IPS-18a (cell line): Measurements from ENCODE around the gene BRSK2.
"Not testable (repeated sequence)": the region's sequence is repeated elsewhere in the genome, so short reads cannot be mapped to it uniquely, and the experiment has no call there.

Experiments used
- H3K27ac ChIP-seq: one replicate; pipeline ENCODE4 v1.5.1; 2013; ENCODE audit warnings: low read length
- H3K27me3 ChIP-seq: one replicate; pipeline ENCODE4 v1.6.1; 2013; ENCODE audit warnings: mild to moderate bottlenecking, low read length; ENCODE audit not compliant: control insufficient read depth, insufficient read depth
- H3K36me3 ChIP-seq: one replicate; pipeline ENCODE4 v1.6.1; 2013; ENCODE audit warnings: low read depth, low read length; ENCODE audit not compliant: control insufficient read depth
- H3K4me1 ChIP-seq: one replicate; pipeline ENCODE4 v1.6.1; 2013; ENCODE audit warnings: low read depth, low read length; ENCODE audit not compliant: control insufficient read depth
- H3K4me3 ChIP-seq: one replicate; pipeline ENCODE4 v1.5.1; 2013; ENCODE audit warnings: low read length
- H3K9ac ChIP-seq: one replicate; pipeline ENCODE4 v1.6.1; 2013; ENCODE audit warnings: mild to moderate bottlenecking, low read length, moderate library complexity
- H3K9me3 ChIP-seq: one replicate; pipeline ENCODE4 v1.6.1; 2013; ENCODE audit warnings: low read depth, low read length; ENCODE audit not compliant: control insufficient read depth

Gene BRSK2

GRCh38 chr11:1389932-1390568, at the start of gene BRSK2:
TSS of gene BRSK2 (plus strand) at chr11:1389934. CDS start at chr11:1390285, 351 bp downstream.
- Histone ChIP-seq H3K4me1 (peaks cover 3% of the 10 kb centered on the region), H3K27ac (no peak within 1 kb of the TSS), H3K36me3 (no peaks in the 10 kb centered on the region), H3K9me3 (no peaks in the 10 kb centered on the region), H3K9ac (peak within 1 kb of the TSS; percentile 50), H3K27me3 (peaks cover 24% of the 10 kb centered on the region), H3K4me3 (peak within 1 kb of the TSS; percentile 72)

DNA sequence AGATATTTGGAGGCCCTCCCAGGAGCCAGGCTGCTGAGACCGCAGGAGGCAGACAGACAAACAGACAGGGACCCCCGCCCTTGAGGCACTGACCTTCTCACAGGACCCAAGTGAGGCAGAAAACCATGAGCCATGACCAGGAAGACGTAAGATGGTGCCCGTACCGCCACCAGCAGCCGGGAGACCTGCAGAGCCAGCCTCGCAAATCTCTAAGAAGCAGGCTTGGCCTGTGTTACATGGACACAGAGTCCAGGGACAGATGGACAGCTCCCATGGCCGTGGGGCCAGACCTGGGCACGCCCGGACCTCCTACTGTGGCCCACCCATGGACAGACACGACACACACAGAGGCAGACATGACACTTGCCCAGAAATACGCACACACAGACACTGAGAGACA, 49.6 kb upstream of the BRSK2 start:
- no peaks in the 10 kb centered on the region for H3K9me3 ChIP-seq
- H3K27ac ChIP-seq = no peak overlapping the region
- no peaks in the 10 kb centered on the region for H3K36me3 ChIP-seq
- H3K4me1 ChIP-seq = peaks cover 8% of the 10 kb centered on the region
- H3K4me3 ChIP-seq = no peak overlapping the region
- H3K27me3 ChIP-seq = peaks cover 42% of the 10 kb centered on the region
- H3K9ac ChIP-seq = no peak overlapping the region

- peaks cover 32% of the 10 kb centered on the region for H3K27me3 ChIP-seq
- not testable (repeated sequence) for H3K36me3 ChIP-seq, H3K27ac ChIP-seq, H3K4me1 ChIP-seq, H3K4me3 ChIP-seq, H3K9me3 ChIP-seq, H3K9ac ChIP-seq
These were observed 48.5 kb upstream of the BRSK2 start for GRCh38 chr11:1341226-1341625.

GRCh38 chr11:1341928-1342524, 47.7 kb upstream of the BRSK2 start:
- H3K4me1 ChIP-seq = no peaks in the 10 kb centered on the region
- H3K36me3 ChIP-seq = no peaks in the 10 kb centered on the region
- no peak overlapping the region for H3K27ac ChIP-seq
- H3K27me3 ChIP-seq = peaks cover 29% of the 10 kb centered on the region
- H3K9ac ChIP-seq = no peak overlapping the region
- H3K4me3 ChIP-seq = no peak overlapping the region
- H3K9me3 ChIP-seq = no peaks in the 10 kb centered on the region

GRCh38 chr11:1342946-1343345, 46.8 kb upstream of the BRSK2 start:
- H3K27ac ChIP-seq = no peak overlapping the region
- no peaks in the 10 kb centered on the region for H3K36me3 ChIP-seq
- H3K9ac ChIP-seq = no peak overlapping the region
- no peaks in the 10 kb centered on the region for H3K4me1 ChIP-seq
- no peaks in the 10 kb centered on the region for H3K9me3 ChIP-seq
- peaks cover 20% of the 10 kb centered on the region for H3K27me3 ChIP-seq
- H3K4me3 ChIP-seq = no peak overlapping the region

DNA sequence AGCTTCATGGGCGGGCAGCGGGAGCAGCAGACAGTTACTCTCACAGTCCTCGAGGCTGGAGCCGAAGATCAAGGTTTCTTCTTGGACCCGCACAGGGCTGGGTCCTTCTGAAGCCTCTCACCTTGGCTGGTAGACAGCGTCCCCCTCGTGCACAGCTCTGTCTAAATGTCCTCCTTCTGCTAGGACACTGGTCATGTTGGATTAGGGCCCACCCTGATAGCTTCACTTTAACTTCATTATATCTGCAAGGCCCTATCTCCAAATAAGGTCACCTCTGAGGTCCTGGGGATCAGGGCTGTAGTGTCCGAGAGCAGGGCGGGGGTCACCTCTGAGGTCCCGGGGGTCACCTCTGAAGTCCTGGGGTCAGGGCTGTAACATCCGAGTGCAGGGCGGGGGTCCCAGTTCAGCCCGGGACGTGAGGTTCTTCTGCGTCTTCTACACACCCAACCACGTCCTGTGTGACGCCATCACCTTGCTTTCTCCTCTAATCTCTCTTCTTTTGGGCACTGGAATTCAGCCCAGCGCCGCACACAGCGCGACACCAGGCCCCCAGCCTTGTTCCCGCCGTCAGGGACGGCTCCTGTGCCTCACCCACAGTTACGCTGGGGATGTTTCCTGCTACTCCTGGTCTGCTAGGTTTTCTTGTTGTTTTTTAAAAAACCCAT, 46.2 kb upstream of the BRSK2 start:
- peaks cover 14% of the 10 kb centered on the region for H3K27me3 ChIP-seq
- no peaks in the 10 kb centered on the region for H3K4me1 ChIP-seq
- H3K9me3 ChIP-seq = no peaks in the 10 kb centered on the region
- H3K9ac ChIP-seq = no peak overlapping the region
- no peaks in the 10 kb centered on the region for H3K36me3 ChIP-seq
- H3K27ac ChIP-seq = no peak overlapping the region
- no peak overlapping the region for H3K4me3 ChIP-seq

DNA sequence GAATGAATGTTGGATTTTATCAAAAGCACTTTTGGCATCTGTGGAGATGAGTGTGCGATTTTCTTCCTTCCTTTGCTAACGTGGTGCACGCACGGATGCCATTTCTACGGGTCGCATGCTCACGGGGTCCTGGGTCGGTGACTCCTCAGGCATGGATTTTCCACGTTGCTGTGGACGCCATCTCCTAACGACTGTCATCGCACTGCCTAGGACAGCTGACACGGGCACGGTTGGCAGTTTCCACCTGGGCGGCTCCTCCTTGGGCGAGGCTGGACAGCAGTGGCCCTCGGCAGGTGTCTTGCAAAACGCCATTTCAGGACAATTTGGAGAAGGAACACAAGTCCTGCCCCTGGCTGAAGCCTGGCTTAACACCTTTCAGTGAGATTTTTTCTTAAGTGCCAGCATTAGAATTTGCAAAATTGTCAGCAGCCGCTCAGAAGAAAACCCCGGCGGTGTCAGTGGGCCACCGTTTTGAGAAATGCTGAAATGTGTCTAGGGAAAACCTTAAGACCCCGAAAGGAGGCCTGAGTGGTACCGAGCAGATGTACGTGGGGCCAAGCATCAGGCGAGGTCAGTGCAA, 45.6 kb upstream of the BRSK2 start:
- no peak overlapping the region for H3K9ac ChIP-seq
- no peaks in the 10 kb centered on the region for H3K9me3 ChIP-seq
- H3K4me1 ChIP-seq = no peaks in the 10 kb centered on the region
- no peak overlapping the region for H3K4me3 ChIP-seq
- no peak overlapping the region for H3K27ac ChIP-seq
- no peaks in the 10 kb centered on the region for H3K36me3 ChIP-seq
- peaks cover 8% of the 10 kb centered on the region for H3K27me3 ChIP-seq

DNA sequence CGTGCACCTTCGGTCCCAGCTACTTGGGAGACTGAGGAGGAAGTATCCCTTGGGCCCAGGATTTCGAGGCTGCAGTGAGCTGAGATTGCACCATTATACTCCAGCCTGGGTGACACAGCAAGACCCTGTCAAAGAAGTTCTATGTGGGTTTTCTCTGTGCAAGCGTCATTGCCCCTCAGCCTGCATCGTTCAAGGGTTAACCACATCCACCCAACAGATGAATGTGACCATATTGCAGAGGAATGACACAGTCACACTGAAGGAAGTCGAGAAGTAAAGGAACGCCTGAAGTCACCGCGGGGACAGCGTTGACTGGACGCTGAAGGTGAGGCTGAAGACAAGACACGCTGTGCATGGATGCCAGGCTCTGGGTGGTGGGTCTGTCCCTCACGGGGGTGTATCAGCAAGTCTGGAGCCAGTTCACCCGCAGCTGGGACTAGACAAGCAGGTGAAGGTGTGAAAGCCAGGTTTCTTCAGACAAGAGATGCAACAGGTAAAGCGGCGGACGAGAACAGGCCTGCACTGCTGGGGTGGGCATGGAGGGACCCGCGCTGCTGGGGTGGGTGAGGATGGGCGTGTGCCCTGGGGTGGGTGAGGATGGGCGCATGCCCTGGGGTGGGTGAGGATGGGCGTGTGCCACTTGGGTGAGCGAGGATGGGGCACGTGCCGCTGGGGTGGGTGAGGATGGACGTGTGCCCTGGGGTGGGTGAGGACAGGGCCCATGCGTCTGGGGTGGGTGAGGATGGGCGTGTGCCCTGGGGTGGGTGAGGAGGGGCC, 43.8 kb upstream of the BRSK2 start:
- Histone ChIP-seq H3K9me3 (no peaks in the 10 kb centered on the region), H3K27me3 (no peaks in the 10 kb centered on the region), H3K9ac (no peak overlapping the region), H3K27ac (no peak overlapping the region), H3K4me1 (no peaks in the 10 kb centered on the region), H3K36me3 (no peaks in the 10 kb centered on the region), H3K4me3 (no peak overlapping the region)

DNA sequence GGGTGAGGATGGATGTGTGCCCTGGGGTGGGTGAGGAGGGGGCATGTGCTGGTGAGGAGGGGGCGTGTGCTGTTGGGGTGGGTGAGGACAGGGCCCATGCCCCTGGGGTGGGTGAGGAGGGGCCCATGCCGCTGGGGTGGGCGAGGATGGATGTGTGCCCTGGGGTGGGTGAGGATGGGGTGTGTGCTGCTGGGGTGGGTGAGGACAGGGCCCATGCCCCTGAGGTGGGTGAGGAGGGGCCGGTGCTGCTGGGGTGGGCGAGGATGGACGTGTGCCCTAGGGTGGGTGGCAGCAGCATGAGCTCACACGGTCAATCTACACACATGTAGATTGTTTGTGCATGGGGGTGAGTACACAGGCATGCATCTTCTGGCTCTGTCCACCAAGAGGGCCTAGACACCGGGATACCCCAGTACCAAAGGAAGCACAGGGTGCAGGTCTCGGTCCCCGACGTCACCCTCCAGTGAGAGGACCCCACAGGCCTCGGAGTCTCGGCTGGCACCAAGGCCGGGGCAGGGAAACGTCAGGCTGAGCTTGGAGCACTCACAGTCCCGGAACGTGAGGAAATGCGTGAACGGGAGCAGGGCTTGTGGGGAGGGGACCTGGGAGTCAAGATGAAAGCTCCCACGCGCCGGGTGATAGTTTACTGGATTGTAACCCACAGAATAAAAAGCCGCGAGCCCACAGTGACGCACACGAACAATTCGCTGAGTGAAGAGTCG, 42.9 kb upstream of the BRSK2 start:
- Histone ChIP-seq H3K4me3 (no peak overlapping the region), H3K27ac (no peak overlapping the region), H3K27me3 (no peaks in the 10 kb centered on the region), H3K36me3 (no peaks in the 10 kb centered on the region), H3K9ac (no peak overlapping the region), H3K9me3 (no peaks in the 10 kb centered on the region), H3K4me1 (peaks cover 3% of the 10 kb centered on the region)

- not testable (repeated sequence) for H3K4me3 ChIP-seq, H3K27me3 ChIP-seq, H3K36me3 ChIP-seq, H3K4me1 ChIP-seq, H3K27ac ChIP-seq, H3K9me3 ChIP-seq, H3K9ac ChIP-seq
These were observed 42.2 kb upstream of the BRSK2 start for GRCh38 chr11:1347411-1347999.
